ENCODE results near the gene RAD51AP1.

DNA sequence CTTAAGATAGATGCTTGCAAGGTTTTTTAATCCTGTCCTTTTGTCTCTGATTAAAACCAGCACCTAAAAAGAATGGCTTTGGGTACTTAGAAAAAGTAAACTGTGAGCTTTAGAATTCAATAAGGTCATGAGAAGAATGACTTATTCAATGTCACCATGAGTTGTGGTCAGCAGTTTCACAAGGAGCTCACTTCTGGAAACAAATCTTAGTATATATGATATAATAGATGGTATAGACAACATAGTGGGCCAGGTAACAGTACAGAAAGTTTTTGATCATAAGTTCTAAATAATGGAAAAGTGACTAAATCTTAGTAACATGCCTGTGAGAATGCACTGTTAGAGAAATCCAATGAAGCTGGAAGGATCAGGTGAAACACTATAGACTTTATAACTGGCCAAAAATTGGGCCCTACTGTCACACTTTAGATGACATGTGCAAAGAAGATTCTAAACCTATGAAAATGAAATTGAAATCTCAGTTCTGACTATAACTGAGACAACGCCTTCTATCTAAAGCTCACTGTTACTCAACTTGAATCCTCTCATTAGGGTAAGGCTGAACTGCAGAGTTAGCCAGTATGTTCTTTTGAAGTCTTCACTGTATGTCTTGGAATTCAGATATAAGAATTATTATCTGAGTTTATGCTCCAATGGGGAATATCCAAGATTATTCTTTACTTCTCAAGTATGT is 42.4 kb upstream of the RAD51AP1 start:
- TF ChIP-seq, protein P1, sequence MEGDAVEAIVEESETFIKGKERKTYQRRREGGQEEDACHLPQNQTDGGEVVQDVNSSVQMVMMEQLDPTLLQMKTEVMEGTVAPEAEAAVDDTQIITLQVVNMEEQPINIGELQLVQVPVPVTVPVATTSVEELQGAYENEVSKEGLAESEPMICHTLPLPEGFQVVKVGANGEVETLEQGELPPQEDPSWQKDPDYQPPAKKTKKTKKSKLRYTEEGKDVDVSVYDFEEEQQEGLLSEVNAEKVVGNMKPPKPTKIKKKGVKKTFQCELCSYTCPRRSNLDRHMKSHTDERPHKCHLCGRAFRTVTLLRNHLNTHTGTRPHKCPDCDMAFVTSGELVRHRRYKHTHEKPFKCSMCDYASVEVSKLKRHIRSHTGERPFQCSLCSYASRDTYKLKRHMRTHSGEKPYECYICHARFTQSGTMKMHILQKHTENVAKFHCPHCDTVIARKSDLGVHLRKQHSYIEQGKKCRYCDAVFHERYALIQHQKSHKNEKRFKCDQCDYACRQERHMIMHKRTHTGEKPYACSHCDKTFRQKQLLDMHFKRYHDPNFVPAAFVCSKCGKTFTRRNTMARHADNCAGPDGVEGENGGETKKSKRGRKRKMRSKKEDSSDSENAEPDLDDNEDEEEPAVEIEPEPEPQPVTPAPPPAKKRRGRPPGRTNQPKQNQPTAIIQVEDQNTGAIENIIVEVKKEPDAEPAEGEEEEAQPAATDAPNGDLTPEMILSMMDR (IDR thresholded peaks at IDR 0.05; ENCODE audit: low read depth, low read length), result no peak
- no peak for TF ChIP-seq EZH2phosphoT487 (IDR thresholded peaks at IDR 0.05; ENCODE audit: low read depth)
